Vagina (tissue), 2 donors: ENCODE data around the gene TNKS1BP1. TPM values are rescaled to one million over a fixed set of nuclear protein-coding genes. Genes with fewer than 3 reads are reported as not detected.
A peak's percentile ranks its signal among the peaks of the same experiment; 100 is the strongest.

ENCODE experiments used
- DNase-seq, 2 donors: peaks; one replicate each; pipeline ENCODE4 v3.0.0-alpha.2; 2017; ENCODE audit errors: extremely low spot score in 2 of 2
- H3K27ac ChIP-seq: fragments of 200-600 bp; sonication (generic); one replicate; pipeline ENCODE4 v1.5.1; 2019
- H3K27me3 ChIP-seq: fragments of 200-600 bp; sonication (generic); one replicate; pipeline ENCODE4 v1.5.1; 2019
- H3K36me3 ChIP-seq, 2 donors: fragments of 200-600 bp; sonication (generic); one replicate each; pipeline ENCODE4 v1.5.1; 2017 to 2019
- H3K4me1 ChIP-seq: fragments of 200-600 bp; sonication (generic); one replicate; pipeline ENCODE4 v1.5.1; 2019
- H3K4me3 ChIP-seq, 2 donors: fragments of 200-600 bp; sonication (generic); 1 replicate in 1 of 2; 2 replicates in 1 of 2; pipeline ENCODE4 v1.5.1; 2016 to 2019
- H3K9me3 ChIP-seq: fragments of 200-600 bp; sonication (generic); one replicate; pipeline ENCODE4 v1.5.1; 2019
- POLR2A ChIP-seq, 2 donors: fragments of 450-650 bp; IDR thresholded peaks; one replicate each; pipeline ENCODE4 v1.6.1; 2017; ENCODE audit warnings: antibody characterized with exemption in 2 of 2, mild to moderate bottlenecking in 2 of 2, moderate library complexity in 2 of 2
- POLR2AphosphoS5 ChIP-seq, 2 donors: sonication (generic); formaldehyde crosslinking; IDR thresholded peaks; one replicate each; pipeline ENCODE4 v1.9.0; 2017; ENCODE audit warnings: antibody characterized with exemption in 2 of 2, mild to moderate bottlenecking in 2 of 2, low read depth in 1 of 2; ENCODE audit not compliant: insufficient read depth in 1 of 2
- intact Hi-C: fragments of 100-400 bp; cut with DNase I; formaldehyde crosslinking; loops from one replicate; pipeline ENCODE4 v1.15.1; 2023
- total RNA-seq: library from RNA; depleted of rRNA; stranded (reverse); fragments of >200 nt; gene quantifications from one replicate; pipeline ENCODE4 v1.2.3, GENCODE V29; 2016
- TF ChIP-seq, protein P1 (sequence below), 3 experiments: fragments of 450-650 bp in 2 of 3; fragments of 200-600 bp in 1 of 3; sonication (generic) in 1 of 3; IDR thresholded peaks; one replicate each; pipeline ENCODE4 v1.5.1; 2017 to 2019; ENCODE audit warnings: antibody characterized with exemption in 3 of 3, mild to moderate bottlenecking in 2 of 3, moderate library complexity in 2 of 3

The TNKS1BP1 gene
- total RNA-seq, 1 donor from 2014 or later: 159 TPM

DNA sequence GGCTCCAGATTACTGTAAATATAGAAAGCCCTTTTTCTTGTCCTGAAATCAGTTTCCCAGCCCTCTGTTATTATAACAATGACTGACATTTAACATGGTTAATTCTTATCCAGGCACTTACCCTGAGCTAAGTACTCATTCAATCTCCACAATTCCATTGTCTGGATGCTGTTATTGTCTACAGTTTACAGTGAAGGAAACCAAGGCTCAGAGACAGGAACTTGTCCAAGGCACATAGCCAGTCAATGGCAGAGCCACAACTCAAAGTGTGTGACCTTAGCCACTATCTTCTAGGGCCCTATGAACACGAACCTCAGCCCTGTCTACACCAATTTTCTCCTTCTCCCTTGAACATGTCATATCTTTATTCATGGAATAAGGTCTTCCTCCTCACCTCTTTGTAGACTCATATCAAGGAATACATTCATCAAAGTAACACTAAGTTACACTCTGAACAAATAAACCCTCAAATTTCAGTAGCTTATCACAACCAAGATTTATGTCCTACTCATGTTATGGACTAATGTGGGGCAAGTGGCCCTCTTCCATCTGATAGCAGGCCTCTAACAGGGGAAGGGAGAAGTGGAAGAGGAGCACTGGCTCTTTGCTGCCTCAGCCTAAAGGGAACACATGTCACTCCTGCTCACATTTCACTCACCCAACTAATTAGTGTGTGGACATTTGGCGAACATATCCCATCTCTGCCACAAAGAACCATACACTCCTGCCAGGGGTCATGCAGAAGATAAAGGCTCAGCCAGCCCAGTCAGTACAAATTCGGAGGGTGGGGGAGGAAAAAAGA is 48.4 kb downstream of the TNKS1BP1 start:
- intact Hi-C loops: no loop called here
- peak overlapping the region; percentile 44 for H3K27ac ChIP-seq
- H3K27me3 ChIP-seq: no peaks in the 10 kb centered on the region
- H3K4me1 ChIP-seq: peaks cover 25% of the 10 kb centered on the region
- no peaks in the 10 kb centered on the region for H3K36me3 ChIP-seq
- H3K9me3 ChIP-seq: peaks cover 7% of the 10 kb centered on the region
- TF ChIP-seq POLR2A (IDR thresholded peaks at IDR 0.05) (no peak), POLR2AphosphoS5 (IDR thresholded peaks at IDR 0.05; ENCODE audit: insufficient read depth in 1 of 2, low read depth in 1 of 2) (no peak)
- TF ChIP-seq, protein P1, sequence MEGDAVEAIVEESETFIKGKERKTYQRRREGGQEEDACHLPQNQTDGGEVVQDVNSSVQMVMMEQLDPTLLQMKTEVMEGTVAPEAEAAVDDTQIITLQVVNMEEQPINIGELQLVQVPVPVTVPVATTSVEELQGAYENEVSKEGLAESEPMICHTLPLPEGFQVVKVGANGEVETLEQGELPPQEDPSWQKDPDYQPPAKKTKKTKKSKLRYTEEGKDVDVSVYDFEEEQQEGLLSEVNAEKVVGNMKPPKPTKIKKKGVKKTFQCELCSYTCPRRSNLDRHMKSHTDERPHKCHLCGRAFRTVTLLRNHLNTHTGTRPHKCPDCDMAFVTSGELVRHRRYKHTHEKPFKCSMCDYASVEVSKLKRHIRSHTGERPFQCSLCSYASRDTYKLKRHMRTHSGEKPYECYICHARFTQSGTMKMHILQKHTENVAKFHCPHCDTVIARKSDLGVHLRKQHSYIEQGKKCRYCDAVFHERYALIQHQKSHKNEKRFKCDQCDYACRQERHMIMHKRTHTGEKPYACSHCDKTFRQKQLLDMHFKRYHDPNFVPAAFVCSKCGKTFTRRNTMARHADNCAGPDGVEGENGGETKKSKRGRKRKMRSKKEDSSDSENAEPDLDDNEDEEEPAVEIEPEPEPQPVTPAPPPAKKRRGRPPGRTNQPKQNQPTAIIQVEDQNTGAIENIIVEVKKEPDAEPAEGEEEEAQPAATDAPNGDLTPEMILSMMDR (IDR thresholded peaks at IDR 0.05): no peak
- H3K4me3 ChIP-seq: no peak overlapping the region
- DNase-seq: no peak

DNA sequence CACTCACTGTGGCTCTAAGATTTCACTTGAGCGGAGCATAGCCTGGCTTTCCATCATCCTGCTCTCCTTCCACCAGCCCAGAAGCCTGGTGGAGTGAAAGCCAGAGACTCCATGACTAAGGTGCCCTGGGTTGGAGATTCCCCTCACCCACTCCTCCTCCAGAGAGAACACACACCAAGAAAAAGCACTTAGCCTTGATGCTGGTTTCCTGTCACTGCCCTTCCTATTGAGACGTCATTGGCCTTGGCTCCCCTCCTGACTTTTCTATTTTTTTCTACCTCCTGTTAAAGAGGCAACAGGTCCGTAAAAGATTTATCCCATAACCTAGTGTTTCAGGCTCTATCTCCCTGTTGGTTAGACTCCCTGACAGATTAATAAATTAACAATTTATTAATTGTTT is 49.2 kb downstream of the TNKS1BP1 start:
- intact Hi-C loops: no loop called here
- no peak for DNase-seq

DNA sequence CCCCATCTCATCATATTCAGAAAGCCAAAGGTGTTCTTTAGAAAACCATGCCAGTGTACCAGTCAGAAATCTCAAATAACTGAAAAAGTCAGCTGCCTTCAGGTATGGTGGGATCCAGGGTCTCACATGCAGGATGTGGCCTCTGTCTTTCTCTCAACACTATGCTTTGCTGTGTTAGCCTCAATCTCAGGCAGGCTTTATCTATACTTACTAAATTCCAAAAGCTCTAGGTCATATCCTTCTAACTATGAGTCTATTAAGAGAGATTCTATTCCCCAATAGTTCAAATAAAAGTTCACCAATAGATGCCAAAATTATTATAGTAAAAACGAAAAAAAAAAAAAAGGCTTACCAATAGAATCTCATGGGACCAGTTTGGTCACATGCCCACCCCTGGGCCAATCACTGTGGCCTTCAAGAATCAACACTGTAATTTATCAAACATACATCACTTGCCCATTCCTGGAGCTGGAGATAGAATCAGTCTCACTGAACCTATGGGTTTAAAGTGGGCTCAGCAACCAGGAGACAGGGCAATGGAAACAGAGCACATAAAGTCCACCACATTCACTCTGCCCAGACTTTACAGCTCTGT is 49.8 kb downstream of the TNKS1BP1 start:
- Histone ChIP-seq H3K27me3 (no peaks in the 10 kb centered on the region), H3K27ac (no peak overlapping the region), H3K4me1 (peaks cover 27% of the 10 kb centered on the region), H3K9me3 (peaks cover 7% of the 10 kb centered on the region), H3K36me3 (no peaks in the 10 kb centered on the region), H3K4me3 (no peak overlapping the region)
- no peak for DNase-seq
- TF ChIP-seq POLR2A (IDR thresholded peaks at IDR 0.05): no peak
- TF ChIP-seq, protein P1 (IDR thresholded peaks at IDR 0.05): no peak
- TF ChIP-seq POLR2AphosphoS5 (IDR thresholded peaks at IDR 0.05; ENCODE audit: insufficient read depth in 1 of 2, low read depth in 1 of 2): no peak
- intact Hi-C loops: no loop called here

More for the DNA sequence above, 49.2 kb downstream of the TNKS1BP1 start:
- H3K36me3 ChIP-seq: no peaks in the 10 kb centered on the region
- no peak overlapping the region for H3K4me3 ChIP-seq
- peaks cover 7% of the 10 kb centered on the region for H3K9me3 ChIP-seq
- H3K4me1 ChIP-seq: peaks cover 25% of the 10 kb centered on the region
- TF ChIP-seq POLR2A (IDR thresholded peaks at IDR 0.05): no peak
- peak in 1 of 2 donors; percentile 9 for TF ChIP-seq POLR2AphosphoS5 (IDR thresholded peaks at IDR 0.05; ENCODE audit: insufficient read depth in 1 of 2, low read depth in 1 of 2)
- H3K27me3 ChIP-seq: no peaks in the 10 kb centered on the region
- no peak overlapping the region for H3K27ac ChIP-seq

DNA sequence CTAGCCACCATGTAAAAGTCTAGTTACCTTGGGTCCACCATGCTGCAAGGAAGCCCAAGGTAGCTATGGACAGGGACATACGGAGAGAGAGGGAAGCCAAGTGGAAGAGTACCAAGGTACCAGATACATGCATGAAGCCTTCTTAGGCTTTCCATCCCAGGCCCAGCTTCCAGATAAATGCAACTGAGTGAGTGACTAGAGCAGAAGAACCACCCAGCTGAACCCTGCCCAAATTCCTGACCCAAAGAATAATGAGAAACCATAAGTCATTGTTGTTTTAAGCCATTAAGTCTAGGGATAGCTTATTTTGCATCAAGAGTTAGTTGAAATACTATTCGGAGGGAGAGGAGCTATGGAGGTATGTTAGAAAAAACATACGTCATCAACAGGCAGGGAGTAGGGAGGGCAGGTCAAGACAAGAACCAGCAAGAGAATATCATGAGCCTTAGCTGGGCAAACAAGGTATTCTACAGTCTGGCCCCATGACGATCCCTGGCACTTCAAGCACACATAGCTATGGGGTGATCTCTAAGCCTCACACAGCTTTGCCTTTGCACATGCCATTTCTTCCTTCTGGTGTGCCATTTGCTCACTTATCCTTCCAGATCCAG is 51.2 kb downstream of the TNKS1BP1 start:
- intact Hi-C loops: no loop called here
- DNase-seq: no peak

GRCh38 chr11:57269571-57270021 is 55.2 kb downstream of the TNKS1BP1 start:
- TF ChIP-seq POLR2A (IDR thresholded peaks at IDR 0.05) (no peak), POLR2AphosphoS5 (IDR thresholded peaks at IDR 0.05; ENCODE audit: insufficient read depth in 1 of 2, low read depth in 1 of 2) (no peak)
- TF ChIP-seq, protein P1 (IDR thresholded peaks at IDR 0.05): no peak
- no peak for DNase-seq
- Histone ChIP-seq H3K4me3 (no peak overlapping the region), H3K27ac (no peak overlapping the region), H3K36me3 (no peaks in the 10 kb centered on the region), H3K27me3 (no peaks in the 10 kb centered on the region), H3K4me1 (peaks cover 7% of the 10 kb centered on the region), H3K9me3 (peaks cover 7% of the 10 kb centered on the region)
- intact Hi-C loops: no loop called here

More for the DNA sequence above, 51.2 kb downstream of the TNKS1BP1 start:
- TF ChIP-seq, protein P1 (IDR thresholded peaks at IDR 0.05): no peak
- no peak for TF ChIP-seq POLR2AphosphoS5 (IDR thresholded peaks at IDR 0.05; ENCODE audit: insufficient read depth in 1 of 2, low read depth in 1 of 2)
- no peak for TF ChIP-seq POLR2A (IDR thresholded peaks at IDR 0.05)
- H3K27ac ChIP-seq: no peak overlapping the region
- H3K4me1 ChIP-seq: peaks cover 23% of the 10 kb centered on the region
- peaks cover 7% of the 10 kb centered on the region for H3K9me3 ChIP-seq
- H3K27me3 ChIP-seq: no peaks in the 10 kb centered on the region
- H3K36me3 ChIP-seq: no peaks in the 10 kb centered on the region
- H3K4me3 ChIP-seq: no peak overlapping the region
